GM12892 (cell line): ENCODE measurements around the gene TMEM54.

ENCODE experiments used
- POLR2A ChIP-seq: IDR thresholded peaks from 2 replicates; pipeline ENCODE4 v1.6.1; 2011; ENCODE audit warnings: low read depth, low read length, control low read depth
- POLR2AphosphoS5 ChIP-seq: IDR thresholded peaks from 2 replicates; pipeline ENCODE4 v1.6.1; 2011; ENCODE audit warnings: low read depth, low read length, control low read depth

DNA sequence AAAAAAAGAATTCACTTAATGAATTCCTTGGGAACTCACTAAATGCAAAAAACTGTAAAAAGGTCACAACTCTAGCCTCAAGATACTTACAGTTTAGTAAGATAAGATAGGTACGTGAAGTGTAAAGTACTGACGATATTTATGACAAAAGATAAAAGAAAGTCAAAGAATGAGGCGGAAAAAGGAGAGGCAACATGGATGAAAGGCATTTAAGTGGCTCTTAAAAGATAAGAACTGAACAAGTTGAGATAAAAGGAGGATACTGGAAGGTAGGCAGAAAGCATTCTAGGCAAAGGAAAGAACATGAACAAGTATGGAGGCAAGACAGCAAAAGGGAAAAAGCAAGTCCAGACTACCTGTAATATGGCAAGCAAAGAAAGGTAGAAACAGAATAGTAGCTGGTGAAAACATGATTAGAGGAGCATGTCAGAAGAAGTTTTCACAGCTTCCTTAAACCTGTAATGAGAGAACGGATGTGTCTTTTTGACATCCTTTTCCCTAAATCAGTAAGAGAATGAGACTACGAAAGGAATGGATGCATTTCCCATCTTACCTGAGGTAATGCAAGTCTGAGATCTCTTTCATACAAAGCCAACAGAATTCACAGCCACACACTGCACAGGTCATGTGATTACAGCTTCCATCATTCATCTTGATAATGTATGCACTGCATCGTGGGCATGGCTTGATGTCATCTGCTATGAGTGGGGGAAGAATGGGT is 46.6 kb upstream of the TMEM54 start:
- TF ChIP-seq POLR2A (no peak), POLR2AphosphoS5 (no peak)
